Omental fat pad (tissue), 4 donors: Measurements from ENCODE around the gene PSMC3. TPM values are rescaled to one million over a fixed set of nuclear protein-coding genes. Genes with fewer than 3 reads are reported as not detected.

Experiments
- ATAC-seq: fragments of 150-250 bp; one replicate; pipeline ENCODE4 v1.9.1; 2016; ENCODE audit warnings: mild to moderate bottlenecking, moderate library complexity; ENCODE audit not compliant: low FRiP score
- DNase-seq: peaks from one replicate; pipeline ENCODE4 v3.0.0-alpha.2; 2019; ENCODE audit warnings: low spot score
- CTCF ChIP-seq, 3 donors: fragments of 450-650 bp; IDR thresholded peaks; one replicate each; pipeline ENCODE4 v1.5.1; 2016 to 2017; ENCODE audit warnings: antibody characterized with exemption in 3 of 3, mild to moderate bottlenecking in 3 of 3, moderate library complexity in 2 of 3
- total RNA-seq, 4 donors: library from RNA; depleted of rRNA; stranded (reverse); fragments of >200 nt; gene quantifications; one replicate each; pipeline ENCODE4 v1.1.0, GENCODE V29; 2016

PSMC3 gene
- total RNA-seq, 4 donors from 2014 or later, result 90.1 to 142 (median 123) TPM

DNA sequence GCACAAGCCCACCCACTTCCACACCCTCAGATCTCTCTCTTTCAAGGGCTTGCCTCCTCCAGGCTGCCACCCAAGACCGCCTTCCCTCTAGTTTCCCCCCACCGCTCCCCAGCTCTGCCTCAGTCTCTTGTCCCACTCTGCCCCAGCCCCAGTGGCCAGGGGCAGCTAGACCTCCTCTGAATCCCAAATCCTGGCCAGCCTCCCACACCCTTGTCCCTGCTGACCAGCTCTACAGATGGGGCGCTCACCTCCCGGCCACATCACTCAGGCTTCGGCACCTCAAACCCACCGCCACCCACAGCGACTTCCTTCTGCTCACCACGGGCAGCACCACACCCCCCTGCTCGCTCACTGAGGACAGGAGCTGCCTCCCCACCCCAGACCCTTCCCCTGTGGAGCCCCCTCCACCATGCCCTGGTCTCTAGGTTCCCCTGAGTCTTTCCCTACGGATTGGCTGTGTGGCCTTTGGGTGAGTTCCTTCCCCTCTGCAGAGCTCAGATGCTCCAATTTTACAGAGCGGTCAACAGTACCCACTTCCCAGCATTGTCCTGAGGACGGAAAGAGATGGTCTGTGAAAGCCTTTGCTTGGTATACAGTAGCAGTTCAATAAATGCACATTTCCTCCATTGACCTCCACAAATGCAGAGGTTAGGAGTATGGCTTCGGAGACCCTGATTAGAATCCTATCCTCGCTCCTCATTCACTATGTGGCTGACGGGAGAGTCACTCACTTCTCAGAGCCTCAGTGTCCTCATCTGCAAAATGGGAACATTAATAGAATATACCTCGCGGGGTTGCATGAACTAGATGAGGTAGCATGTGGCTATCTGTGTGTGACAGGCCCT lies 36.4 kb downstream of the PSMC3 start:
- DNase-seq, result no peak
- ATAC-seq, result no peak
- TF ChIP-seq CTCF (IDR thresholded peaks at IDR 0.05), result no peak

- DNase-seq, result no peak
- no peak for TF ChIP-seq CTCF (IDR thresholded peaks at IDR 0.05)
- ATAC-seq, result no peak
These were observed 37.3 kb downstream of the PSMC3 start for GRCh38 chr11:47388697-47389576.

- no peak for TF ChIP-seq CTCF (IDR thresholded peaks at IDR 0.05)
- no peak for DNase-seq
- no peak for ATAC-seq
These were observed 38.1 kb downstream of the PSMC3 start for GRCh38 chr11:47387944-47388696.

GRCh38 chr11:47384498-47384897 lies 41.7 kb downstream of the PSMC3 start:
- DNase-seq (no peak), ATAC-seq (no peak)
- no peak for TF ChIP-seq CTCF (IDR thresholded peaks at IDR 0.05)

GRCh38 chr11:47383071-47383470 lies 43.2 kb downstream of the PSMC3 start:
- no peak for TF ChIP-seq CTCF (IDR thresholded peaks at IDR 0.05)
- DNase-seq, result no peak
- no peak for ATAC-seq

- no peak for DNase-seq
- no peak for ATAC-seq
- no peak for TF ChIP-seq CTCF (IDR thresholded peaks at IDR 0.05)
These were observed 46.2 kb downstream of the PSMC3 start for GRCh38 chr11:47380078-47380477.
